GM18517 (cell line): ENCODE results near the gene UNC5B.

Experiments
- ATAC-seq: cut with Tn5 transposase; IDR thresholded peaks from one replicate; pipeline ENCODE4 v1.9.1; 2021; ENCODE audit warnings: mild to moderate bottlenecking, moderate library complexity; ENCODE audit not compliant: unreplicated experiment

Gene UNC5B

DNA sequence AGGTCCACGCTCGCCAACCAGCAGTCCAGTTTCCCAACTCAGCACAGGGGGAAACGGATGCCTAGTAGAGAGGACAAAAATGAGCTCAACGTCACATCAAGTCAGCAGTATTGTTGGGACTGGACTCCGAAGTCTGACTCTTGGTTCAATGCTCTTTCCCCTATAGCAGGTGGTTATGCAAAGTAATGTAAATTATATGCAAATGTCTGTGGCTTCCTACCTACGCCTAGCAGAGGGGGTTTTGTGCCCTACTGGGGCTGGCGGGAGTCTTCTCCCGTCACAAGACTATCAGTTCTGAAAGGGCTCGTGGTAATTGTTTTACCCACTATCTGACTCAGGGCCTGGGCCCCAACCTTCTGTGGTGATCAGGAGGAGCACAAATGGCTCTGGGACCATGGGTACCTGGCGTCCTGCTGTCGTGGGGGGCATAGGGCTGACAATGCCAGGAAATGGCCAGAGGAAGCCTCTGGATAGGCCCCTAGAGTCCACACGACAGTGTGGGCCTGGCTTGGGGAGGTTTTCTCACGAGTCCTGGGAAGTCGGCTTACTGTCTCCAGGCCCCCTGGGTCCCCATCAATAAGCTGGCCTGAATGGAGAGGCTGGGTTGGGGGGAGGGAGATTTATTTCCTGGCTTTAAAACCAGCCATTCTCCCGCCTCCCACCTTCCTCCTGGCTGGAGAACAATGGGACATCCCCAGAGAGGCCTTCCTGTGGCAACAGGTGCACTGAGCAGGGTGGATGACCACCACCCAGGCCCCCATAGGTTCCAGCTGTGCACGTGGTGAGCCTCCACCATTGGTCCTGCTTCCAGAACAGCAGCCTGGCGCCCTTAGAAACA lies 41.8 kb downstream of the UNC5B start:
- no peak for ATAC-seq

DNA sequence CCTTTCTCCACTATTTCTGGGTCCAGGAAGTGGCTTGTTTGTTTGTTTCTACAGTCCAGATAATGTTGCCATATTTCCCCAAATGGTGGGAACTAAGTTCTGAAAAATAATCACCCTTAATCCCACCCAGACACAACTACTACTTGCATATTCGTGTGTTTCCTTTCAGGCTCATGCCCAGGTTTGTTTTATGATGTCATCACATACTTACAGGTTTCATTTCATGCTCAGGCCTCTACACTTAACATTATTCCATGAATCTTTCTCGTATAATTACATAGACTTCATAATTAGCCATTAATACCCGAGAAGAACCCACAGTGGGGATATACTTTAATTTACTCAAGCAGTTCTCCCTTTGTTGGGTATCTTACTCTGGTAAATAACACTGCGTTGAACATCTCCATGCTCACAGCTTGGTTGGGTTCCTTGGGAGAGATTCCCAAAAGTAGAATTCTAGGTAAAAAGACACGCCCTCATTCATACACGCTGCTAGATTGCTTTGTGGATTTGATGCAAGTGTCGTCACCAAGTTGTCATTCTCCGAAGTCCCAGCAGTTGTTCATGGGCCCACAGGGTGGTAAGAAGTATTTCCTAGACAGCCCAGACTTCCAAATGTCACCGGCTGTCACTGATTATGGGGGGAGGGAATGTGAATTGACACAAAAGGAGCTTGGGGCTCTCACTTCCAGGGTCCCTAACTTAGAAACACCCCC lies 42.6 kb downstream of the UNC5B start:
- ATAC-seq, result no peak

GRCh38 chr10:71255550-71255807 lies 43.1 kb downstream of the UNC5B start:
- no peak for ATAC-seq

GRCh38 chr10:71255808-71256660 lies 43.7 kb downstream of the UNC5B start:
- ATAC-seq, result no peak

GRCh38 chr10:71256661-71257318 lies 44.4 kb downstream of the UNC5B start:
- no peak for ATAC-seq

GRCh38 chr10:71257319-71257997 lies 45.1 kb downstream of the UNC5B start:
- ATAC-seq, result no peak

GRCh38 chr10:71258046-71258445 lies 45.7 kb downstream of the UNC5B start:
- ATAC-seq, result no peak

DNA sequence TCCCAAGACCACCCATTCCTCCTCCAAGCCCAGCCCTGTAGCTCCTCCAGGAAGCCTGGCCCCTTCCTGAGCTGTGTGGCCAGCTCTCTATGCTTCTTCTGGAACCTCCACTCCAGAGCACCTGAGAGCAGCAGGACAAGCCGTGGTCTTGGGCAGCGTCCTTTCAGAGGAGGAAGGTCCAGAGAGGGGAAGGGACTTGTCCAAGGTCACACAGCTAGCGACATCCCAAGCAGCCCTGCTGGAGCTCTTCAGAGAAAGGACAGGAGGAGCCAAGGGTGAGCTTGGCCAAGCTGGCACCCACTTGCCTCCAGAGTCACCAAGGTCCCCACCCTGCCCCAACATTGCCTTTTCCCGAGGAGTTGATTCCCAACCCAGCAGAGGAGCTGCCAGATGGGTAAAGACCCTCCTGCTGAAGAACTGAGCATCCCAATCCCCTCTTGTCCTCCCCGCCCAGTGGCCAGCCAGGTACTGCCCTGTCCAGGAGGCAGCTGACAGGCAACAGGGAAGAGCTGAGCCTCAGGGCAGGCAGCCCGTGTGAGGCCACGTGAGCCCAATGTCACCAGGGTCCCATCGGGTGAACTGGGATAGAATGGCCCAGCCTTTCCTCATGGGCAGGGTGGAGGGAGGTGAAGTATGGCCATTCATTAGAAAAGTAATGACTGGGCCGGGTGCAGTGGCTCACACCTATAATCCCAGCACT lies 46.2 kb downstream of the UNC5B start:
- ATAC-seq, result no peak

- ATAC-seq, result no peak
Observed at GRCh38 chr10:71259282-71259681, 46.9 kb downstream of the UNC5B start.

DNA sequence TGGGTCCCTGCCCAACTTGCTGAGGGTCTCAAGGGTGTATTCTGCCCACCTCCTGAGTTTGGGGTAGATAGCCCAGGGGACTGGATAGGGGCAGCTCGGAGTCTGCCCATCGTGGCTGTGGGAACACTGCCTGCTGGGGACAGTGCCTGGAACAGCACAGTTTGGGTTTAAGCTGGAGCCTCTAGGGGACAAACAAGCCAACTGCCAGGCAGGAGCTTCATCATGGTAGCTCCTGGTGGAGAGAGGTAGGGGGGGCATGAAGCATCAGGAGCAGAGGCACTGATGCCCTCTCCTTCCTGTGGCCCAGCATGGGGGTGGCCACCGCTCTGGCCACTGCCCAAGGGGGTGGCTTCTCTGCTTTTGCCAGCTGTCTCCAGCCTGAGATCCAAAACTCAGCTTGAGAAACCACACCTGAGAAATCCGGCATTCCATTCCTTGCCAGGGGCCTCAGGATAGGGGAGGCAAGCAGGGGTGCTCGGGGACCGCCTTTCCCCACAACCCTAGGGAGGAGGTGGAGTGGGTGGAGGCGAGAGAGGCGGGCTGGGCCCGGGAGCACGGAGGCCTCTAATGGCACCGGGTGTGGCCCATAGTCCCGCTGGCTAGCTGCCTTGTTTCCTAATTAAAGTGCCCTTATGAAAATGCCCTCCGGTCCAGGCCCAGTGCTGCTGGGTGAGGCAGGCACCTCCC lies 47.6 kb downstream of the UNC5B start:
- ATAC-seq, result no peak

- ATAC-seq, result no peak
Observed at GRCh38 chr10:71260622-71261325, 48.4 kb downstream of the UNC5B start.

DNA sequence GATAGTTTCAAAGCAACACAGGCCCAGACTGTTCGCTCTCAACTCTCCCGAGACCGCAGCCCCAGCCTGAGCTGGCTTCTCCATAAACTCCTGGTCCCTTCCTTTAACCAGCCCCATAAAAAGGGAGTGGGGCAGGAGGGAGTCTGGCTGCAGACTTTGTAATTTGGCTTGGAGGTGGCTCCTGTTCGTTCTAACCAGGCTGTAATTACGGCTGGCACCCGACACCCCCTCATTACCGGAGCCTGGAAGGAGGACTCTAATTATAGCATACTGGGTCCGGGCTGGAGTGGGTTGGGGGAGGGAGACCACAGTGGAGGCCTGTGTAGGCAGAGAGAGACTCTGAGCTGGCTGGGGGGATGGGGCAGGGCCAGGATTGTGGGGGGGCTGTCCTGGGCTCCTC lies 49.7 kb downstream of the UNC5B start:
- no peak for ATAC-seq

GRCh38 chr10:71262817-71263216 lies 50.4 kb downstream of the UNC5B start:
- no peak for ATAC-seq

- ATAC-seq, result no peak
Observed at GRCh38 chr10:71263376-71263775, 51.0 kb downstream of the UNC5B start.

GRCh38 chr10:71264345-71265200 lies 52.2 kb downstream of the UNC5B start:
- no peak for ATAC-seq

- ATAC-seq, result no peak
Observed at GRCh38 chr10:71265201-71265575, 52.8 kb downstream of the UNC5B start.

DNA sequence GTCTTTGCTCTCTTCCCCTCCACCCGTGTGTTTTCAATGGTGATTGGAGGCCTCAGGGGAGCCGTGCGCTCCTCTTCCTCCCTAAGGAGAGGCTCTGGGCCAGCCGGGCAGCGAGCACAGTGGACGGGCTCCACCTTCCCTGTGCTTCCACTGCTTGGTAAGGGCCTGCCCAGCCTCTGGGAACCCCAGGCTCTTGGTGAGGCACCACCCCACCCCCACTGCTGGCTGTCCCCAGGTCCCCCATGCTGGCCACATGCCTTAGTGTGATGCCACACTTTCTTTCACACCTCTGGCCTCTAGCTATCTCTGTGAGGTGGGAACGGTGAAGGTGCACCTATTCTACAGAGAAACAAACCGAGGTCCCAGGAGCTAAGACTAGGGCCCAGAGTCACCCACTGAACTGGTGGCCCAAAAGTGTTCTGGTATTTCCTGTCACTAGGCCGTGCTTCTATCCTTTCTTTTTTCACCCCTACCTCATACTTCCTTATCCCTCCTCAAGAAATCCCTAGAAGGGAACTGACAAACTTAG lies 53.3 kb downstream of the UNC5B start:
- no peak for ATAC-seq
